ENCODE results near the gene TH. TPM values are rescaled to one million over a fixed set of nuclear protein-coding genes. Genes with fewer than 3 reads are reported as not detected.

The TH gene
- total and polyA plus RNA-seq, 4 donors, result 0.14 to 0.31 TPM; not detected in 2

DNA sequence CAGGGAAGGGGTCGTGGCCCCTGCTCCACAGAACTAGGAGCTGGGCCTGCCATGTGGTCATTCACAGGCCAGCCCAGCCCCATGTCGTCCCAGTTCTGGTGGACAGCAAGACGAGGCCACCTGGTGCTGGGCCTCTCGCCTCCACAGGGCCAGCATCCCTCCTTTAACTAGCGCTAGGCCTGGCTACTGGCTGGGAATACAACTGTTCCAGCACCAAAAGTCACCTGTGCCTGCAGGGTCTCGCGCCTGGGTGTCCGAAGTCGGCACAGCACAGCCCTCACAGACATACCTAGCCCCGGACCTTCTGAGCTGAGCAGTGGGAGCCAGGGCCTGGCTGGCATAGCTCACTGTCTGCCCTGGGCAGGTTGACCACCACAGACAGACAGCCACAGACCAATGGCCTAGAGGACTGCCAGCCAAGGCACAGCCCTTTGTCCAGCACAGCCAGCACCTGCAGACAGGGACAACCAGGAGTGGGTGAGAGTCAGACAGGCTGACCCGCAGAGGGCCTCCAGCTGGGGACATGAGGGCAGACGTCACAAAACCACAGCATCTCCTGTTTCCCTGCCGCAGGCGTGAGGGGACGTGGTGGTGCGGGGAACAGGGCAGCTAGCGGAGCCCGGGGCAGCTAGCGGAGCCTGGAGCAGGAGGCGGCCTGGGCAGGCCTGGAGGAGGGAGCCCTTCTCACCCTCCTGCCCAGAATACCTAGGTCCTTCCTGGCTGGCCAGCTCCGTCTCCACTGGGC lies 27.2 kb upstream of the TH start:
- no peak overlapping the region for H3K27ac ChIP-seq (ENCODE audit: low read depth in 1 of 2, low read length in 1 of 2)
- TF ChIP-seq, protein P1, sequence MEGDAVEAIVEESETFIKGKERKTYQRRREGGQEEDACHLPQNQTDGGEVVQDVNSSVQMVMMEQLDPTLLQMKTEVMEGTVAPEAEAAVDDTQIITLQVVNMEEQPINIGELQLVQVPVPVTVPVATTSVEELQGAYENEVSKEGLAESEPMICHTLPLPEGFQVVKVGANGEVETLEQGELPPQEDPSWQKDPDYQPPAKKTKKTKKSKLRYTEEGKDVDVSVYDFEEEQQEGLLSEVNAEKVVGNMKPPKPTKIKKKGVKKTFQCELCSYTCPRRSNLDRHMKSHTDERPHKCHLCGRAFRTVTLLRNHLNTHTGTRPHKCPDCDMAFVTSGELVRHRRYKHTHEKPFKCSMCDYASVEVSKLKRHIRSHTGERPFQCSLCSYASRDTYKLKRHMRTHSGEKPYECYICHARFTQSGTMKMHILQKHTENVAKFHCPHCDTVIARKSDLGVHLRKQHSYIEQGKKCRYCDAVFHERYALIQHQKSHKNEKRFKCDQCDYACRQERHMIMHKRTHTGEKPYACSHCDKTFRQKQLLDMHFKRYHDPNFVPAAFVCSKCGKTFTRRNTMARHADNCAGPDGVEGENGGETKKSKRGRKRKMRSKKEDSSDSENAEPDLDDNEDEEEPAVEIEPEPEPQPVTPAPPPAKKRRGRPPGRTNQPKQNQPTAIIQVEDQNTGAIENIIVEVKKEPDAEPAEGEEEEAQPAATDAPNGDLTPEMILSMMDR (IDR thresholded peaks at IDR 0.05; ENCODE audit: control extremely low read depth, extremely low read depth), result no peak
- WGBS, 2 donors, result 72 to 80% methylated on average over 21 of the region's 21 CpGs
- DNase-seq (no peak), ATAC-seq (ENCODE audit: insufficient read depth, low FRiP score) (no peak)
- peaks cover 0 to 3% (median 0%) of the 10 kb centered on the region in 5 donors for H3K4me1 ChIP-seq (ENCODE audit: control insufficient read depth in 5 of 5, insufficient read depth in 5 of 5, low read length in 5 of 5)
- H3K9ac ChIP-seq (ENCODE audit: insufficient read depth in 1 of 2, low read length in 2 of 2), result no peak overlapping the region
- H3K9me3 ChIP-seq (ENCODE audit: control insufficient read depth in 4 of 4, insufficient read depth in 3 of 4, low read length in 3 of 4), result no peaks in the 10 kb centered on the region
- no peaks in the 10 kb centered on the region for H3K27me3 ChIP-seq (ENCODE audit: control insufficient read depth in 3 of 3, insufficient read depth in 3 of 3, low read length in 2 of 3)
- H3K36me3 ChIP-seq (ENCODE audit: control insufficient read depth in 4 of 4, insufficient read depth in 4 of 4, low read length in 4 of 4), result no peaks in the 10 kb centered on the region
- H3K4me3 ChIP-seq, result no peak overlapping the region

DNA sequence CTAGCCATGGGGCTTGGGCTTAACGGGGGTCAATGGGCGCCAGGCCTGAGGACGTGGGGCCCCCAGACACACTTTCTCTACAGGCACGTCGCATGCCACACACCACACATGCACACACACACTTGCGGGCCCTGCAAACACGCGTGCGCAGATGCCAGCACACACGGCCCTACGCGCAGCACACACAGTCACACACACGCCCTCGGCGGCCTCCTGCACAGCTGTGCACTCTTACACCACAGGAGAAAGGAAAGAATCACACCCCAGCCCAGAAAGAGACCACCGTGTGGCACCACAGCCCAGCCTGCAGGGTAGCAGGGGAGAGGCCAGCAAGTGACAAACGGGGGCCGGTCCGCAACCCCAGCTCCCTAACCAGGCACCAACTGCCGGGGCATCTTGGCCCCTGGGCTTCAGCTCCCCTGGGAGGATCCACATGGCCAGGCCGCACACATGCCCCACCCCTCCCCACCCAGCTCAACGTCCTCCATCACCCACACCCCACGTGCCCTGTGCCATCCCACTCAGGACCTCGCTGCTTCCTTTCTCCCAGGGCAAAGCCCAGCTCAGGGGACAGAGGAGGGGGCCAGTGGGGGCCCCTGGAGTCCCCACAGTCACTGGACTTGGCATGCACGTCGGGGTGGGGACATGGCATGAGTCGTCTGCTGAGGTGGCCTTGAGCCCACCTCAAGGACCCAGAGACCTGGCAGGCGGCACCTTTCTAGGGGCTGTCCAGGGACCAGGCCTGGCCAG lies 26.3 kb upstream of the TH start:
- TF ChIP-seq, protein P1 (IDR thresholded peaks at IDR 0.05; ENCODE audit: control extremely low read depth, extremely low read depth), result no peak
- 87 to 88% methylated on average over 27 to 28 of the region's 28 CpGs for WGBS, 2 donors
- Histone ChIP-seq H3K4me1 (ENCODE audit: control insufficient read depth in 5 of 5, insufficient read depth in 5 of 5, low read length in 5 of 5) (peaks cover 0 to 3% (median 0%) of the 10 kb centered on the region in 5 donors), H3K36me3 (ENCODE audit: control insufficient read depth in 4 of 4, insufficient read depth in 4 of 4, low read length in 4 of 4) (no peaks in the 10 kb centered on the region), H3K4me3 (no peak overlapping the region), H3K9me3 (ENCODE audit: control insufficient read depth in 4 of 4, insufficient read depth in 3 of 4, low read length in 3 of 4) (no peaks in the 10 kb centered on the region), H3K27me3 (ENCODE audit: control insufficient read depth in 3 of 3, insufficient read depth in 3 of 3, low read length in 2 of 3) (no peaks in the 10 kb centered on the region), H3K9ac (ENCODE audit: insufficient read depth in 1 of 2, low read length in 2 of 2) (no peak overlapping the region), H3K27ac (ENCODE audit: low read depth in 1 of 2, low read length in 1 of 2) (no peak overlapping the region)
- DNase-seq (no peak), ATAC-seq (ENCODE audit: insufficient read depth, low FRiP score) (no peak)

DNA sequence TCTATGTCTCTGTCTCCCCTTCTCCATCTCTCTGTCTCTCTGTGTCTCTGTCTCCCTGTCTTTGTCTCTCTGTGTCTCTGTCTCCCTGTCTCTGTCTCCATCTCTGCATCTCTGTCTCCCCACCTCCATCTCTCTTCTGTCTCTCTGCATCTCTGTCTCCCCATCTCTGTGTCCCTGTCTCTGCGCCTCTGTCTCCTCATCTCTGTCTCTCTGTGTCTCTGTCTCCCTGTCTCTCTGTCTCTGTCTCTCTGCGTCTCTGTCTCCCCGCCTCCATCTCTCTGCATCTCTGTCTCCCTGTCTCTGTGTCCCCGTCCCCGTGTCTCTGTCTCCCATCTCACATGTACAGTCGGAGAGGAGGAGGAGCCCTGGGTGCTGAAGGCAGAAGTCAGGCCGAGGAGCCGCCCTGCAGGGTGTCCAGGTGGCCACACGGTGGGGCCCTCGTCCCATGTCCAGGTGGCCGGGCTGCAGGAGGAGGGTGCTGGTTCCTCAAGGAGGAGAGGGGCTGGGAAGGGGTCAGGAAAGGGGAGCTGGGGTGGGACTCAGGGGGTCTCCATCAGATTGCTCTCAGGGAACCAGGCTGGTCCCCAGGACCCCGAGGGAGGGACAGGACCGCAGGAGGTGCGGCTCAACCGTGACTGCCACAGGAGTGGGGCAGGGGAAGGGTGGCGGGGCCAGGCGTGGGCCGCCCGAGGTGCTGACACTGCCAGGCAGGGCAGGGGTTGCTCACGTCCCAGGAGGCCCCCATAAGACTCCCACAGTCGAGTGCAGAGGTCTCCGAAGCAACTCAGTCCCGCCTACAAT lies 25.6 kb upstream of the TH start:
- no peaks in the 10 kb centered on the region for H3K9me3 ChIP-seq (ENCODE audit: control insufficient read depth in 4 of 4, insufficient read depth in 3 of 4, low read length in 3 of 4)
- ATAC-seq (ENCODE audit: insufficient read depth, low FRiP score), result no peak
- DNase-seq, result peak; percentile 72 to 84 (median 79)
- H3K4me3 ChIP-seq, result no peak overlapping the region
- H3K36me3 ChIP-seq (ENCODE audit: control insufficient read depth in 4 of 4, insufficient read depth in 4 of 4, low read length in 4 of 4), result no peaks in the 10 kb centered on the region
- WGBS, 2 donors, result 37 to 38% methylated on average over 23 of the region's 23 CpGs
- TF ChIP-seq, protein P1 (IDR thresholded peaks at IDR 0.05; ENCODE audit: control extremely low read depth, extremely low read depth), result peak; percentile 91
- no peak overlapping the region for H3K9ac ChIP-seq (ENCODE audit: insufficient read depth in 1 of 2, low read length in 2 of 2)
- no peak overlapping the region for H3K27ac ChIP-seq (ENCODE audit: low read depth in 1 of 2, low read length in 1 of 2)
- H3K27me3 ChIP-seq (ENCODE audit: control insufficient read depth in 3 of 3, insufficient read depth in 3 of 3, low read length in 2 of 3), result no peaks in the 10 kb centered on the region
- peaks cover 0 to 3% (median 0%) of the 10 kb centered on the region in 5 donors for H3K4me1 ChIP-seq (ENCODE audit: control insufficient read depth in 5 of 5, insufficient read depth in 5 of 5, low read length in 5 of 5)

All from lung (tissue), 12 donors.